Stimulated activated CD8-positive, alpha-beta memory T cell treated with anti-CD3 and anti-CD28 coated beads, Interleukin-4, amount 100 ng/mL, for 1 hour (primary cell): Measurements from ENCODE around the gene SMIM20.

Source experiments
- DNase-seq, 2 donors: peaks; one replicate each; pipeline ENCODE4 v3.0.0-alpha.2; 2020; ENCODE audit warnings: low read depth in 2 of 2, low spot score in 1 of 2

SMIM20 gene

GRCh38 chr4:25953740-25954139 is 39.7 kb downstream of the SMIM20 start:
- no peak for DNase-seq

GRCh38 chr4:25954293-25954904 is 40.4 kb downstream of the SMIM20 start:
- DNase-seq = no peak

GRCh38 chr4:25955705-25956104 is 41.7 kb downstream of the SMIM20 start:
- no peak for DNase-seq

- DNase-seq = no peak
Observed at GRCh38 chr4:25956260-25956659, 42.2 kb downstream of the SMIM20 start.

- DNase-seq = no peak
Observed at GRCh38 chr4:25958110-25958509, 44.1 kb downstream of the SMIM20 start.

- DNase-seq = no peak
Observed at GRCh38 chr4:25962393-25962792, 48.4 kb downstream of the SMIM20 start.

- DNase-seq = no peak
Observed at GRCh38 chr4:25965629-25966028, 51.6 kb downstream of the SMIM20 start.

GRCh38 chr4:25966171-25966570 is 52.2 kb downstream of the SMIM20 start:
- no peak for DNase-seq

- DNase-seq = no peak
Observed at GRCh38 chr4:25969374-25970155, 55.5 kb downstream of the SMIM20 start.

GRCh38 chr4:25970226-25970675 is 56.2 kb downstream of the SMIM20 start:
- no peak for DNase-seq

- DNase-seq = no peak
Observed at GRCh38 chr4:25970691-25971432, 56.8 kb downstream of the SMIM20 start.

GRCh38 chr4:25972366-25972765 is 58.3 kb downstream of the SMIM20 start:
- no peak for DNase-seq

GRCh38 chr4:25972984-25973745 is 59.1 kb downstream of the SMIM20 start:
- DNase-seq = no peak

GRCh38 chr4:25976780-25977179 is 62.8 kb downstream of the SMIM20 start:
- DNase-seq = no peak

- no peak for DNase-seq
Observed at GRCh38 chr4:25977397-25978170, 63.6 kb downstream of the SMIM20 start.

GRCh38 chr4:25978327-25978726 is 64.3 kb downstream of the SMIM20 start:
- DNase-seq = no peak
